Measurements from ENCODE around the gene CHST12. TPM values are rescaled to one million over a fixed set of nuclear protein-coding genes. Genes with fewer than 3 reads are reported as not detected.

CHST12 gene
- total and polyA plus RNA-seq, 12 donors: 2.5 to 31.2 (median 19.4) TPM

- no peak for DNase-seq
- TF ChIP-seq POLR2A (IDR thresholded peaks at IDR 0.05) (no peak), CTCF (IDR thresholded peaks at IDR 0.05) (no peak)
- Histone ChIP-seq H3K4me3 (no peak overlapping the region), H3K9me3 (replicated peaks in 1 of 3) (no peaks in the 10 kb centered on the region), H3K36me3 (replicated peaks in 1 of 2) (peaks cover 0 to 100% of the 10 kb centered on the region in 2 donors), H3K27ac (no peak overlapping the region), H3K4me1 (replicated peaks in 1 of 2) (no peaks in the 10 kb centered on the region), H3K27me3 (no peaks in the 10 kb centered on the region)
- intact Hi-C loops (cut with DNase I): no loop called here
- 95 to 98% (median 96%) methylated on average over 10 of the region's 10 CpGs for WGBS, 4 donors
These were observed 34.3 kb upstream of the CHST12 start for GRCh38 chr7:2369139-2369538.

- H3K36me3 ChIP-seq (replicated peaks in 1 of 2): peaks cover 0 to 100% of the 10 kb centered on the region in 2 donors
These were observed 32.1 kb upstream of the CHST12 start for GRCh38 chr7:2371329-2371728.

GRCh38 chr7:2372724-2373123, 30.7 kb upstream of the CHST12 start:
- H3K27ac ChIP-seq: no peak overlapping the region
- H3K9me3 ChIP-seq (replicated peaks in 1 of 3): no peaks in the 10 kb centered on the region
- no peaks in the 10 kb centered on the region for H3K27me3 ChIP-seq
- no peak overlapping the region for H3K4me3 ChIP-seq
- 87 to 90% (median 88%) methylated on average over 14 of the region's 14 CpGs for WGBS, 4 donors
- H3K36me3 ChIP-seq (replicated peaks in 1 of 2): peaks cover 0 to 96% of the 10 kb centered on the region in 2 donors
- intact Hi-C loops (cut with DNase I): no loop called here
- peaks cover 0 to 8% of the 10 kb centered on the region in 2 donors for H3K4me1 ChIP-seq (replicated peaks in 1 of 2)
- DNase-seq: no peak
- no peak for TF ChIP-seq CTCF (IDR thresholded peaks at IDR 0.05)
- TF ChIP-seq POLR2A (IDR thresholded peaks at IDR 0.05): no peak

More at GRCh38 chr7:2371329-2371728, 32.1 kb upstream of the CHST12 start:
- TF ChIP-seq CTCF (IDR thresholded peaks at IDR 0.05): no peak
- TF ChIP-seq POLR2A (IDR thresholded peaks at IDR 0.05): no peak
- no peaks in the 10 kb centered on the region for H3K9me3 ChIP-seq (replicated peaks in 1 of 3)
- peaks cover 0 to 2% of the 10 kb centered on the region in 2 donors for H3K4me1 ChIP-seq (replicated peaks in 1 of 2)
- no peak overlapping the region for H3K4me3 ChIP-seq
- no peaks in the 10 kb centered on the region for H3K27me3 ChIP-seq
- H3K27ac ChIP-seq: no peak overlapping the region
- intact Hi-C loops (cut with DNase I): no loop called here
- 87 to 90% (median 89%) methylated on average over 6 to 8 of the region's 8 CpGs for WGBS, 4 donors
- DNase-seq: no peak

- WGBS, 4 donors: 86 to 95% (median 92%) methylated on average over 5 to 14 of the region's 14 CpGs
- Histone ChIP-seq H3K27ac (no peak overlapping the region), H3K9me3 (replicated peaks in 1 of 3) (no peaks in the 10 kb centered on the region), H3K4me1 (replicated peaks in 1 of 2) (peaks cover 0 to 8% of the 10 kb centered on the region in 2 donors), H3K36me3 (replicated peaks in 1 of 2) (peaks cover 0 to 92% of the 10 kb centered on the region in 2 donors), H3K4me3 (no peak overlapping the region), H3K27me3 (no peaks in the 10 kb centered on the region)
- TF ChIP-seq POLR2A (IDR thresholded peaks at IDR 0.05) (no peak), CTCF (IDR thresholded peaks at IDR 0.05) (no peak)
- DNase-seq: no peak
- intact Hi-C loops (cut with DNase I): no loop called here
These were observed 30.3 kb upstream of the CHST12 start for GRCh38 chr7:2373124-2373556.

All from adrenal gland (tissue), 12 donors.